Small intestine (tissue), 7 donors: ENCODE measurements around the gene TBC1D13. TPM values are rescaled to one million over a fixed set of nuclear protein-coding genes. Genes with fewer than 3 reads are reported as not detected.
"Not testable (repeated sequence)": the region's sequence is repeated elsewhere in the genome, so short reads cannot be mapped to it uniquely, and the experiment has no call there.

ENCODE experiments used
- DNase-seq, 2 donors: peaks; one replicate each; pipeline versions ENCODE4 v3.0.0 to v3.0.0-alpha.2; 2013
- FAIRE-seq: peaks from 2 replicates; lab custom pipeline; 2012; peaks lifted over from hg19 to GRCh38; lab: Jason Lieb, UNC
- H3K27ac ChIP-seq, 3 donors: one replicate each; pipeline ENCODE4 v1.5.1; 2013; ENCODE audit warnings: low read length in 2 of 3, mild to moderate bottlenecking in 2 of 3, control low read depth in 1 of 3, inconsistent platforms in 1 of 3, low read depth in 1 of 3, moderate library complexity in 1 of 3
- H3K27me3 ChIP-seq, 3 donors: one replicate each; pipeline ENCODE4 v1.6.1; 2013; ENCODE audit warnings: low read length in 3 of 3, inconsistent platforms in 1 of 3; ENCODE audit not compliant: control insufficient read depth in 3 of 3, insufficient read depth in 3 of 3
- H3K36me3 ChIP-seq, 3 donors: one replicate each; pipeline ENCODE4 v1.6.1; 2013; ENCODE audit warnings: low read length in 3 of 3, inconsistent platforms in 1 of 3, low read depth in 1 of 3, mild to moderate bottlenecking in 1 of 3, moderate library complexity in 1 of 3; ENCODE audit not compliant: control insufficient read depth in 3 of 3, insufficient read depth in 2 of 3
- H3K4me1 ChIP-seq, 3 donors: one replicate each; pipeline ENCODE4 v1.6.1; 2013; ENCODE audit warnings: low read length in 2 of 3, inconsistent platforms in 1 of 3, low read depth in 1 of 3, mild to moderate bottlenecking in 1 of 3, moderate library complexity in 1 of 3; ENCODE audit not compliant: control insufficient read depth in 3 of 3, insufficient read depth in 2 of 3
- H3K4me3 ChIP-seq, 3 donors: one replicate each; pipeline ENCODE4 v1.5.1; 2013; ENCODE audit warnings: low read length in 3 of 3, control low read depth in 1 of 3, inconsistent platforms in 1 of 3, low read depth in 1 of 3, mild to moderate bottlenecking in 1 of 3, moderate library complexity in 1 of 3
- H3K9me3 ChIP-seq, 2 donors: one replicate each; pipeline ENCODE4 v1.6.1; 2013; ENCODE audit warnings: low read depth in 1 of 2, low read length in 1 of 2; ENCODE audit not compliant: control insufficient read depth in 2 of 2, insufficient read depth in 1 of 2
- WGBS, 3 donors: extraction: QIAGEN DNeasy Blood & Tissue Kit; methylation state at CpG; one replicate each; pipeline ENCODE4 v1.1.7; 2013; 5-methylcytosine and 5-hydroxymethylcytosine counted together
- polyA plus RNA-seq, 4 donors: library from polyadenylated mRNA; stranded (reverse) in 3 of 4; unstranded in 1 of 4; fragments of 200-250 nt in 3 of 4; fragments of 120-200 nt in 1 of 4; gene quantifications; one replicate each; pipeline versions ENCODE4 v1.2.1 to v1.2.3, GENCODE V29; 2013
- donor health status: healthy with polysubstance abuse.
- donor health status: control.
- donor health status: control.
- donor health status: Bipolar disorder and iron deficiency.
- donor health status: healthy.

The TBC1D13 gene
- polyA plus RNA-seq, 4 donors, result 16.2 to 38.4 (median 24.0) TPM

DNA sequence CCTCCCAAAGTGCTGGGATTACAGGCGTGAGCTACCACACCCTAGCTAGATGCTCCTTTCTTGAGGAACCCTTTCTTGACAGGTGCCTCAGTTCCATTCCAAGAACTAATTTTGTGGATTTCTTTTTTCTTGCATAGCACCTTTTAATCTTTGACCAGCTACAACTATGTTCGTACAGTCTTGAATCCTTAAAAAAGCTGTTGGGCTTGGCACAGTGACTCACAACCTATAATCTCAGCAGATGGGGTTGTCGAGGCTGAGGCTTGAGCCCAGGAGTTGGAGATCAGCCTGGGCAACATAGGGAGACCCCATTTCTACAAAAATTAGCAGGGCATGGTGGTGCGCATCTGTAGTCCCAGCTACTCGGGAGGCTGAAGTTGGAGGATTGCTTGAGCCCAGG lies 14.0 kb upstream of the TBC1D13 start:
- FAIRE-seq (no peak), DNase-seq (no peak)
- Histone ChIP-seq H3K4me3 (no peak overlapping the region), H3K9me3 (peaks cover 0 to 6% of the 10 kb centered on the region in 2 donors), H3K27me3 (no peaks in the 10 kb centered on the region), H3K4me1 (peaks cover 0 to 14% (median 2%) of the 10 kb centered on the region in 3 donors), H3K27ac (no peak overlapping the region), H3K36me3 (peaks cover 0 to 12% (median 0%) of the 10 kb centered on the region in 3 donors)
- 70 to 89% (median 73%) methylated on average over 5 of the region's 5 CpGs for WGBS, 3 donors

DNA sequence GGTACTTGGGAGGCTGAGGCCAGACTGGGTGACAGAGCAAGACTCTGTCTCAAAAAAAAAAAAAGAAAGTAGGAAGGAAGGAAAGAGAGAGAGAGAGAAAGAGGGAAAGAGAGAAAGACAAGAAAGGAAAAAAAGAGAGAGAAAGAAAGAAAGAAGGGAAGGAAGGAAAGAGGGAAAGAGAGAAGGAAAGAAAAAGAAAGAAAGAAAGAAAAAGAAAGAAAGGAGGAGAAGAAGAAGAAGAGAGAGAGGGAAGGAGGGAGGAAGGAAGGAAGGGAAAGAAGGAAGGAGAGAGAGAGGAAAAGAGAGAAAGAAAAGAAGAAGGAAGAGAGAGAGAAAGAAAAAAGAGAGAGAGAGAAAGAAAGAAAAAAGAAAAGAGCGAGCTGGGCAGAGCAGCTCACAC lies 12.2 kb upstream of the TBC1D13 start:
- peaks cover 0 to 12% (median under 1%) of the 10 kb centered on the region in 3 donors for H3K4me1 ChIP-seq
- no peak overlapping the region for H3K4me3 ChIP-seq
- FAIRE-seq (no peak), DNase-seq (no peak)
- H3K9me3 ChIP-seq, result peaks cover 0 to 6% of the 10 kb centered on the region in 2 donors
- no peak overlapping the region for H3K27ac ChIP-seq
- H3K27me3 ChIP-seq, result no peaks in the 10 kb centered on the region
- WGBS, 3 donors, result 73 to 90% (median 89%) methylated on average over 1 of the region's 1 CpG
- no peaks in the 10 kb centered on the region for H3K36me3 ChIP-seq

GRCh38 chr9:128780093-128780492 lies 7.0 kb upstream of the TBC1D13 start:
- not testable (repeated sequence) for H3K4me3 ChIP-seq, H3K36me3 ChIP-seq, DNase-seq, H3K4me1 ChIP-seq, H3K27me3 ChIP-seq, H3K27ac ChIP-seq, FAIRE-seq
- 94 to 98% (median 96%) methylated on average over 7 to 26 of the region's 27 CpGs for WGBS, 3 donors
- peaks cover 0 to 11% of the 10 kb centered on the region in 2 donors for H3K9me3 ChIP-seq

GRCh38 chr9:128781187-128782070 lies 5.6 kb upstream of the TBC1D13 start:
- FAIRE-seq, result no peak
- Histone ChIP-seq H3K27me3 (no peaks in the 10 kb centered on the region), H3K9me3 (peaks cover 0 to 5% of the 10 kb centered on the region in 2 donors), H3K27ac (no peak overlapping the region), H3K4me1 (peaks cover 0 to 3% (median 0%) of the 10 kb centered on the region in 3 donors), H3K4me3 (no peak overlapping the region), H3K36me3 (no peaks in the 10 kb centered on the region)
- DNase-seq, result no peak
- WGBS, 3 donors, result 81 to 87% (median 84%) methylated on average over 7 of the region's 7 CpGs

DNA sequence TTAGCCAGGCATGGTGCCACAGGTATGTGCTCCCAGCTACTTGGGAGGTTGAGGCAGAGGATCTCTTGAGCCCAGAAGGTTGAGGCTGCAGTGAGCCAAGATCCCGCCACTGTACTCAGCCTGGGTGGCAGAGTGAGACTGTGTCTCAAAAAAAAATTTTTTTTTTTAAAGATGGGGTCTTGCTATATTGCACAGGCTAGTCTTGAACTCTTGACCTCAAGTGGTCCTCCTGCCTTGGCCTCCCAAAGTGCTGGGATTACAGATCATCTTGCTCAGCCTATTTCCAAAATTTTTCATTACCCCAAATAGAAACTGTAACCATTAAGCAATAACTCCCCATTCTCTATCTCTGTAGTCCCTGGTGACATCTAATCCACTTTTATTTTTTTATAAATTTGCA lies 4.4 kb upstream of the TBC1D13 start:
- WGBS, 3 donors, result 88 to 93% (median 88%) methylated on average over 1 of the region's 1 CpG
- Histone ChIP-seq H3K27me3 (no peaks in the 10 kb centered on the region), H3K27ac (no peak overlapping the region), H3K9me3 (peaks cover 0 to 5% of the 10 kb centered on the region in 2 donors), H3K36me3 (no peaks in the 10 kb centered on the region), H3K4me3 (no peak overlapping the region), H3K4me1 (peaks cover 0 to 5% (median 0%) of the 10 kb centered on the region in 3 donors)
- no peak for FAIRE-seq
- no peak for DNase-seq

- DNase-seq (no peak), FAIRE-seq (no peak)
- 91 to 94% (median 94%) methylated on average over 6 of the region's 6 CpGs for WGBS, 3 donors
Measured at GRCh38 chr9:128785427-128785826, 1.6 kb upstream of the TBC1D13 start.

GRCh38 chr9:128787659-128788058 lies 606 bp downstream of the TBC1D13 start:
- 2 to 6% (median 5%) methylated on average over 7 of the region's 7 CpGs for WGBS, 3 donors
- H3K27me3 ChIP-seq, result no peaks in the 10 kb centered on the region
- H3K36me3 ChIP-seq, result peaks cover 0 to 36% (median 15%) of the 10 kb centered on the region in 3 donors
- peak overlapping the region; percentile 77 to 99 (median 91) for H3K4me3 ChIP-seq
- no peaks in the 10 kb centered on the region for H3K9me3 ChIP-seq
- DNase-seq (peak; percentile 17 to 52), FAIRE-seq (no peak)
- H3K27ac ChIP-seq, result peak overlapping the region in 2 of 3 donors; percentile 84 to 85
- H3K4me1 ChIP-seq, result peaks cover 0 to 18% (median 0%) of the 10 kb centered on the region in 3 donors

More at GRCh38 chr9:128785427-128785826, 1.6 kb upstream of the TBC1D13 start:
- peaks cover 0 to 14% (median 0%) of the 10 kb centered on the region in 3 donors for H3K36me3 ChIP-seq
- H3K27me3 ChIP-seq, result no peaks in the 10 kb centered on the region
- H3K27ac ChIP-seq, result no peak overlapping the region
- H3K9me3 ChIP-seq, result peaks cover 0 to 5% of the 10 kb centered on the region in 2 donors
- no peak overlapping the region for H3K4me3 ChIP-seq
- H3K4me1 ChIP-seq, result peaks cover 0 to 18% (median 0%) of the 10 kb centered on the region in 3 donors

DNA sequence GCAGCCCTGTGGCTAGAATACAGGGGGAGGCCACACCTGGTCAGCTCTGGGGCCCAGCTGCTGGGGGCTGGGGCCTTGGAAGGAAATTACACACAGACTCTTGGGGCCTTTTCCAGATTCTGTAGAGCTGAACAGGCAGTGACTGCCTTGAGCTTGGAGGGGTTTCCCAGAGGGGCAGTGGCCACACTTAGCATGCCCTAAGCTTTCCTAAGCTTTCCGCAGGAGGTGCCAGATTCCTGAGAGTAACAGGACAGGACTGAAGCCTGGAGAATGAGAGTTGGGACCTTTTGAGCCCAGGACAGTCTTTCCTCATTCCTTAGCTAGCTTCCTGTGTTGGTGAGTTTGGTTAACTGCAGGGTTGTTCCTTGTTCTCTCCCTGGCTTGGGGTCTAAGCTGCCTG lies 1.4 kb downstream of the TBC1D13 start:
- H3K27me3 ChIP-seq, result no peaks in the 10 kb centered on the region
- no peak for FAIRE-seq
- no peaks in the 10 kb centered on the region for H3K9me3 ChIP-seq
- peaks cover 0 to 44% (median 19%) of the 10 kb centered on the region in 3 donors for H3K36me3 ChIP-seq
- WGBS, 3 donors, result 93 to 100% (median 96%) methylated on average over 1 of the region's 1 CpG
- peak overlapping the region in 2 of 3 donors; percentile 77 to 99 for H3K4me3 ChIP-seq
- H3K27ac ChIP-seq, result peak overlapping the region in 1 of 3 donors; percentile 25
- H3K4me1 ChIP-seq, result peaks cover 0 to 18% (median 2%) of the 10 kb centered on the region in 3 donors
- DNase-seq, result no peak
